Glutamatergic neuron (in vitro differentiated cells): ENCODE measurements around the gene KCNJ14. TPM values are rescaled to one million over a fixed set of nuclear protein-coding genes. Genes with fewer than 3 reads are reported as not detected.

Experiments used
- DNase-seq: peaks from one replicate; pipeline ENCODE4 v3.0.0; 2022
- H3K27ac Mint-ChIP-seq: one replicate; pipeline ENCODE4 v1.8.0; 2020; ENCODE audit warnings: mild to moderate bottlenecking, mixed read lengths, inconsistent platforms; ENCODE audit not compliant: unreplicated experiment
- H3K27me3 Mint-ChIP-seq: one replicate; pipeline ENCODE4 v1.8.0; 2020; ENCODE audit warnings: mild to moderate bottlenecking, moderate library complexity, mixed read lengths, inconsistent platforms; ENCODE audit not compliant: unreplicated experiment
- H3K36me3 Mint-ChIP-seq: one replicate; pipeline ENCODE4 v1.8.0; 2020; ENCODE audit warnings: mild to moderate bottlenecking, mixed read lengths, inconsistent platforms; ENCODE audit not compliant: unreplicated experiment
- H3K4me1 Mint-ChIP-seq: one replicate; pipeline ENCODE4 v1.8.0; 2020; ENCODE audit warnings: mild to moderate bottlenecking, low read depth, mixed read lengths, inconsistent platforms; ENCODE audit not compliant: unreplicated experiment
- H3K4me3 Mint-ChIP-seq: one replicate; pipeline ENCODE4 v1.8.0; 2020; ENCODE audit warnings: mild to moderate bottlenecking, mixed read lengths, inconsistent platforms; ENCODE audit not compliant: unreplicated experiment
- H3K9me3 Mint-ChIP-seq: one replicate; pipeline ENCODE4 v1.8.0; 2020; ENCODE audit warnings: mild to moderate bottlenecking, moderate library complexity, mixed read lengths, inconsistent platforms; ENCODE audit not compliant: unreplicated experiment
- CTCF ChIP-seq: fragments of 200-600 bp; sonication (generic); IDR thresholded peaks from one replicate; pipeline ENCODE4 v1.5.0; 2021; ENCODE audit not compliant: partially characterized antibody, unreplicated experiment
- total RNA-seq: library from RNA; stranded (reverse); fragmentation: NEBNext Ultra II Directional; extraction: Animal tissue kit (Norgen Biotek cat#: 25700); gene quantifications from one replicate; pipeline ENCODE4 v1.2.1, GENCODE V29; 2021; ENCODE audit not compliant: unreplicated experiment

Gene KCNJ14
- total RNA-seq, 1 donor from 2014 or later: 1.0 TPM

GRCh38 chr19:48415806-48416221 lies 39.6 kb upstream of the KCNJ14 start:
- no peak for DNase-seq
- no peak overlapping the region for H3K4me3 Mint-ChIP-seq
- TF ChIP-seq CTCF: no peak

GRCh38 chr19:48417421-48417820 lies 38.0 kb upstream of the KCNJ14 start:
- Mint-ChIP-seq H3K4me3 (no peak overlapping the region), H3K36me3 (no peaks in the 10 kb centered on the region), H3K9me3 (no peaks in the 10 kb centered on the region), H3K4me1 (peaks cover 12% of the 10 kb centered on the region), H3K27ac (peak overlapping the region; percentile 74), H3K27me3 (peaks cover 7% of the 10 kb centered on the region)
- no peak for TF ChIP-seq CTCF
- peak; percentile 31 for DNase-seq

More at GRCh38 chr19:48415806-48416221, 39.6 kb upstream of the KCNJ14 start:
- Mint-ChIP-seq H3K36me3 (no peaks in the 10 kb centered on the region), H3K27me3 (peaks cover 8% of the 10 kb centered on the region), H3K27ac (no peak overlapping the region), H3K4me1 (peaks cover 12% of the 10 kb centered on the region), H3K9me3 (no peaks in the 10 kb centered on the region)

DNA sequence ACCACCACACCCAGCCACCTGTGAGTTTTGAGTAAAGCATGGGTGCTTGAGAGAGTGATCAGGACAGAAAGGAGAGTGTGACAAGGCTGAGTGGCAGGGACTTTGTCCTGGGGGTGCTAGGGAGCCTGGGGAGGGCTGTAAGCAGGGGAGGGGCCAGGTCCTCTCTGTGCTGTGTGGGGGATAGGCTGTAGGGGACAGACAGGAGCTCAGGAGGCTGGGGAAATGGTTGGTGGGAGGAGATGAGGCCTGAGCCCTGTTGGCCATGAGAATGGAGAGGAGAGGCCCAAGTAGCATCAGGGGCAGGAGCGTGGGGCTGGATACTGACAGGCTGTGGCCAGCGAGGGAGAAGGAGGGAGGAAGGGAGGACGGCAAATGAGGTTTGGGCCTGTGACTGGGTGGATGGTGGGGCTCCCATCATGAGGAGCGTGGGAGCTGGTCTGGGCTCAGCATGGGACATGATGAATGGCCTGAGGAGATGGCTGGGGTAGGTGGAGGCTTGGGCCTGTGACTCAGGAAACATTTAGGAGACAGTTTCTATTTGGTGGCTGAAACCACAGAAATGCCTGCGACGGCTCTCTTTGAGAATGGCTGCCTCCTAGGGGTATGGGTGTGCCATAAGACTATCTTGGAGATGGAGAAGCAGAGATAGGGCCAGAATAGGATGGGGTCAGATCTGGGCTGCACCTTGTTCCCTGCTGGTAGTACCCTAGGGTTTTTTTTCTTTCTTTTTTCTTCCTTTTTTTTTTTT lies 36.9 kb upstream of the KCNJ14 start:
- H3K4me3 Mint-ChIP-seq: no peak overlapping the region
- peaks cover 8% of the 10 kb centered on the region for H3K27me3 Mint-ChIP-seq
- DNase-seq: no peak
- no peaks in the 10 kb centered on the region for H3K36me3 Mint-ChIP-seq
- peaks cover 12% of the 10 kb centered on the region for H3K4me1 Mint-ChIP-seq
- H3K27ac Mint-ChIP-seq: peak overlapping the region; percentile 78
- no peak for TF ChIP-seq CTCF
- no peaks in the 10 kb centered on the region for H3K9me3 Mint-ChIP-seq

DNA sequence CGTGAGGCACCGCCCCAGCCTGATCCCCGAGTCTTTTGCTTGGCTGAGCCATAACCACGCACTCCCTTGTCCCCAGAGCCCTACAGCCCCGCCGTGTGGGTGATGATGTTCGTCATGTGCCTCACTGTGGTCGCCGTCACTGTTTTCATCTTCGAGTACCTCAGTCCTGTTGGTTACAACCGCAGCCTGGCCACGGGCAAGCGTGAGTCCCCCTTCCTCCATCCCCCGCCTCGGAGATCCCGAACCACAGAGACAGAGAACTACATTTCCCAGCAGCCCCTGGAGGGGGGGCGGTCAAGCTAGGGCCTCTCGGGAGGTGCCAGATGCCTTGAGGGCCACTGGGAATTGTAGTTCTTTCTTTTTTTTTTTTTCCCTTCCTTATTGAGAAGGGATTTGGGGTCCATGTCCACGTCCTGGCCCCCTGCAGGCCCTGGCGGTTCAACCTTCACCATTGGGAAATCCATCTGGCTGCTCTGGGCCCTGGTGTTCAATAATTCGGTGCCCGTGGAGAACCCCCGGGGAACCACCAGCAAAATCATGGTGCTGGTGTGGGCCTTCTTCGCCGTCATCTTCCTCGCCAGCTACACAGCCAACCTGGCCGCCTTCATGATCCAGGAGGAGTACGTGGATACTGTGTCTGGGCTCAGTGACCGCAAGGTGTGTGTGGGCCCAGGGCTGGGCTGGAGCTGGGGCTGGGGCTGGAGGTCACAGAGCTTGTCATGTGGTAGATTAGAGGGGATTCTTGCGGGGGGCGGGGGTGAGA lies 36.0 kb upstream of the KCNJ14 start:
- Mint-ChIP-seq H3K36me3 (no peaks in the 10 kb centered on the region), H3K9me3 (no peaks in the 10 kb centered on the region), H3K27ac (peak overlapping the region; percentile 78), H3K4me3 (no peak overlapping the region), H3K27me3 (peaks cover 10% of the 10 kb centered on the region), H3K4me1 (peaks cover 12% of the 10 kb centered on the region)
- TF ChIP-seq CTCF: no peak
- DNase-seq: peak; percentile 77

GRCh38 chr19:48421548-48421947 lies 33.8 kb upstream of the KCNJ14 start:
- Mint-ChIP-seq H3K36me3 (no peaks in the 10 kb centered on the region), H3K27ac (no peak overlapping the region), H3K4me1 (peaks cover 12% of the 10 kb centered on the region), H3K4me3 (no peak overlapping the region), H3K9me3 (no peaks in the 10 kb centered on the region), H3K27me3 (peaks cover 10% of the 10 kb centered on the region)
- DNase-seq: no peak
- no peak for TF ChIP-seq CTCF
